ENCODE data around the gene SULF2.

SULF2 gene

DNA sequence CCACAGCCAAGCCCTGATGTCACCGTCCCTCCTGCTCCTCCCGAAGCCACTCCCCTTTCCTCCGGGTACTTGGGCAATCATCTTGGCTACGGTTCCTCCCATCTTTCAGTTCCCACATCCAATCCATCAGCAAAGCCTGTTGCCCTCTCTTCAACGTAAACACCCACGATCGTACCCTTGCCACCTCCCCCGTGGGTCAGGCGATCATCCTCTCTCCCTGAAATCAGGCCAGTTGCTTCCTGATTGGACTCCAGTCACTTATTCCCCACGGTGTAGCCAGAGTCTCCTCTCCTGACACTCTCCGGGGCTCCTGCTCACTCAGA lies 44.5 kb downstream of the SULF2 start:
- DNase-seq (ENCODE audit: low read depth in 1 of 2, low spot score in 1 of 2): no peak

GRCh38 chr20:47740121-47740861 lies 45.0 kb downstream of the SULF2 start:
- DNase-seq (ENCODE audit: low read depth in 1 of 2, low spot score in 1 of 2): no peak

DNA sequence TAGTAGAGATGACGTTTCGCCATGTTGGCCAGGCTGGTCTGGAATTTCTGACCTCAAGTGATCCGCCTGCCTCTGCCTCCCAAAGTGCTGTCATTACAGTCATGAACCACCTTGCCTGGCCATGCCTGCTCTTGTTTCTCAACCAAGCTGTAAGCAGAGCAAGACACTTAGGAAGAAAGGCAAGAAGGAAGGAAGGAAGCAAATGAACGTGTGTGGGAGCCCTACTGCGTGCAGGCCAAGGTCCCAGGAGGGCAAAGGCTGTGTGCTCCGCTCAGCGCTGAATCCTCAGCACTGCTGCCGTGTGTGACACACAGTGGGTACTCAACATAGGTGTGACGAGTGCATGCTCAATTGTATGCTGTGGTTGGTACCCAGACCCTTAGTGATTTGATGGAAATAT lies 47.4 kb downstream of the SULF2 start:
- DNase-seq (ENCODE audit: low read depth in 1 of 2, low spot score in 1 of 2): no peak

DNA sequence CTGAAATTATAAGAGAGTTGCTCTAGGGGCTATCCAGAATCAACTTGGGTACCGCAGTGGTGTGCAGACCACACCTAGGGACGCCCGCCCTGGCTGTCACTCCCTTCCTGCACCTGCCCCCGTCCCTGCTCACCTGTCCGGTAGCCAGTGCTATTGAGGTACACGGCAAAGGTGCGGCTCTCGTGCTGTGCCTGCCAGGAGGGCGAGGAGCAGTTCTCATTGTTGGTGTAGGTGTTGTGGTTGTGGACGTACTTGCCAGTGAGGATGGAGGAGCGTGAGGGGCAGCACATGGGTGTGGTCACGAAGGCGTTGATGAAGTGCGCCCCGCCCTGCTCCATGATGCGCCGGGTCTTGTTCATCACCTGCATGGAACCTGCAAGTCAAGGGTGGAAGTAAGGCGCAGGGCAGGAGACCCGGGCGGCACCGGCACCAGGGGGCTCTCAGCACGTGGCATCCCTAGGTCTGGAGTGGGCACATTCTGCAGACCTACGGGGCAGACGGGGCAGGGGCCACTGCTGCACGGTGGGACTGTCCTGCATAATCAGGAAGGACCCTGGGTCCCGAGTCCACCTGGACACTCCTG lies 48.6 kb downstream of the SULF2 start:
- no peak for DNase-seq (ENCODE audit: low read depth in 1 of 2, low spot score in 1 of 2)

GRCh38 chr20:47735412-47736400 lies 49.6 kb downstream of the SULF2 start:
- DNase-seq (ENCODE audit: low read depth in 1 of 2, low spot score in 1 of 2): no peak

DNA sequence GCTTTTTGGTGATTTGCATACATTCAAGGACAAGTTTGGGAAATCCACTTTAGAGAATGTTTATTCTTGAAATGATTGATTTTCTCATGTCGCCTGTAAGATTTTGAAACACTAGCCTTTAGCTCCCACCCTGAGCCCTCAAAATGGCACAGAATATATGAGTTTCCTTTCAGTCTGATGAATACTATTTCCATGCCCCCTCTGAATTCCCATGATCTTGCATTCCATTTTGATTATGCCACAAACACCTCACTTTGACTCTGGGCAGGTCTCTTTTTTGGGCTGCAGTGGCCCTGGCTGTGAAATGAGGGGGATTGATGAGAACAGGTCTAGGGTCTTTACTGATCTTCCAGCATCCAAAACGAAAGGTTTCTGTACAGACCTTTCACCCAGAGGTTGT lies 50.4 kb downstream of the SULF2 start:
- DNase-seq (ENCODE audit: low read depth in 1 of 2, low spot score in 1 of 2): no peak

DNA sequence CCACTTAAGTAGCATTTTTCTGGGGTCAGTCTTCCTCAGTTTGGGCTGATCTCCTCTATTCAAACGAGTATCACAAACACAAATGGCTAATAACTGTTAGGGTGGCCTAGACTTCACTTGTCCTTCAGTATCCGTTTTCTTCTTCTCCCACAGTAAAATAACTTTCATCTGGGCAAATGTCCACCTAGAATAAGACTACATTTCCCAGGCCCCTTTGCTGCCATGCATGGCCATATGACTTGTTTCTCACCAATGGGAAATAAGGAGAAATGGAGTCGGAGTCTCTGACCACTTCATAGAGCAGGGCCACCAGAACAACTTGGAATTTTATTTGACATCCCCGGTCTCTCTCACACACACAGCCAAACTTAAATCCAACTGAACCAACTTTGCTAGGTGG lies 51.4 kb downstream of the SULF2 start:
- no peak for DNase-seq (ENCODE audit: low read depth in 1 of 2, low spot score in 1 of 2)

DNA sequence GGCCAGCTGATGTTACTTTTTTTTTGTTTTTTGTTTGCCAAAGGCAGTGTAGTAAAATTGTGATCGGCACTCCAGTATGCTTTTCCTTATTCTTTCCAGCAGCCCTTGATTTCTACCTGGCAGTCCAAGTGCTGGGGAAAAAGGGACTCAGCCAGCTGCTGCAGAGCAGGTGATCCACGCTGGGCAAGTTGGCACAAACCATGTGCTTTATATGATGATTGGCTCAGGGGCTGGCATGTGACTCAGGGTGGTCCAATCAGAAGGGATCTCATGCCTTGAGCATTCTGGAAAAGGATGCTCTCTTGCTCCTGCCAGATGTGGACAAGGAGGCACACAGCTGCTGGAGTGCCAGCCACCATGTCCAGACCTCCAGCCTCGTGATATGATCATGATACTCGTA lies 54.5 kb downstream of the SULF2 start:
- no peak for DNase-seq (ENCODE audit: low read depth in 1 of 2, low spot score in 1 of 2)

DNA sequence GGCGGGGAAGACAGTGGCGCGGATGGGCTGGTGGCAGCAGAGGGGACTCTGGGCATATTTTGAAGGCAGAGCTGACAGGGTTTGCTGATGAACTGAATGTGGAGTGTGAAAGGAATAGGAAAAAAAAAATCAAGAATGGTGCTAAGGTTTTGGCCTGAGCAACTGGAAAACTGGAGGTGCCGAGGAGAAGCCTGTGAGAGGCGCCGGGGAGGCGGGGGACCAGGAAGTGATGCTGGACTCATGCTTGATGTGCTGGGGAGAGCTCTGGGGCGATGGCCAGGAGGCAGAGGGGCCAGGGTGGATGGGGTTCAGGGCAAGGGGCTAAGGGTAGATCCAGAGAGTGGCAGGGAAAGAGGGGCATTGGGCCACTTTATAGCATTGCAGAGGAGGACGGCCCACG lies 55.8 kb downstream of the SULF2 start:
- no peak for DNase-seq (ENCODE audit: low read depth in 1 of 2, low spot score in 1 of 2)

- no peak for DNase-seq (ENCODE audit: low read depth in 1 of 2, low spot score in 1 of 2)
Measured at GRCh38 chr20:47727909-47728361, 57.3 kb downstream of the SULF2 start.

DNA sequence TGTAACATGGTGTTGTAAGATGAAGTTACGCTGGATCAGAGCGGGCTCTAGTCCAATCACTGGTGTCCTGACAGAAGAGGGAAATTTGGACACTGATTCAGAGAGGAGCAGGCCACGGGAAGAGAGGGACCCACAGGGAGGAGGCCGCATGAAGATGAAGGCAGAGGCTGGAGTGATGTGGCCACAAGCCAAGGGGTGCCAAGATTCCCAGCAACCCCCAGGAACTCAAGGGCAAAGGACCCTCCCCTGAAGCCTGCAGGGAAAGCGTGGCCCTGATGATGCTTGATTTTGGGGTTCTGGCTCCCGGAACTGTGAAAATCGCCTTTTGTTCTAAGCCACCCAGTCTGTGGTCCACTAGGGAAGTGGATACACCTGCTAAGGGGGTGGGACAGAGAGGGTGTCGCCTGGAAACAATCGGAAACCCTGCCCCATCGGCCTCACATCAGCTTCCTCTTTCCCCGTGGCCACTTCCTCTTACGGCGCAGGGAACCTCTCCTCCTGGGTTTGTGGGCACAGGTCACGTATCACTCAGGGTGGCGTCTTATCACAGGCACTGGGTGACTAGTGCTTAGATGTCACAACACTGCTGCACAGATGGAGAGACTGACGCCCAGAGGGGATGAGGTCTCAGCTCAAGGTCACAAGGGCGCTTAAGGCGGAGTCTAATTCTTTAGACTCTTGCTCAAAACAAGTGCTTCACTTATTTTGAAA lies 58.0 kb downstream of the SULF2 start:
- peak; percentile 31 to 56 for DNase-seq (ENCODE audit: low read depth in 1 of 2, low spot score in 1 of 2)

DNA sequence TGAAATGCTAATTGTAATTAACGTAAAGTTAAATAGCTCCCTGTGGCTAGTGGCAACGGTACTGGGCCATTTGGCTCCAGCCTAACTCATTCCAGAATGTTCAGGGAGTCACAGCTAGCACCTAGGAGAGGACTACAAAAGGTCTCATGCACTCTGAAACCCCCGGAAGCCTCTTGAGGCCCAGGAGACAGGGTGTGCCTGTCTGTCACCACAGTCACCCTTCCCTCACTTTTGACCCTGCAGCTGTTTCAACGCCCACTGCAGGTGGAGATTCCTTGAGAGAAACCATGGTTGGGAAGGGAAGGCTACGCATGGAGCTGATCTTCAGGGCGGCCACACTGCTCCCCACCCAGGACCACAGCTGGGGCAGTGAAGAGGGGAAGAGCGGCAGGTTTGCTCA lies 58.6 kb downstream of the SULF2 start:
- DNase-seq (ENCODE audit: low read depth in 1 of 2, low spot score in 1 of 2): no peak

DNA sequence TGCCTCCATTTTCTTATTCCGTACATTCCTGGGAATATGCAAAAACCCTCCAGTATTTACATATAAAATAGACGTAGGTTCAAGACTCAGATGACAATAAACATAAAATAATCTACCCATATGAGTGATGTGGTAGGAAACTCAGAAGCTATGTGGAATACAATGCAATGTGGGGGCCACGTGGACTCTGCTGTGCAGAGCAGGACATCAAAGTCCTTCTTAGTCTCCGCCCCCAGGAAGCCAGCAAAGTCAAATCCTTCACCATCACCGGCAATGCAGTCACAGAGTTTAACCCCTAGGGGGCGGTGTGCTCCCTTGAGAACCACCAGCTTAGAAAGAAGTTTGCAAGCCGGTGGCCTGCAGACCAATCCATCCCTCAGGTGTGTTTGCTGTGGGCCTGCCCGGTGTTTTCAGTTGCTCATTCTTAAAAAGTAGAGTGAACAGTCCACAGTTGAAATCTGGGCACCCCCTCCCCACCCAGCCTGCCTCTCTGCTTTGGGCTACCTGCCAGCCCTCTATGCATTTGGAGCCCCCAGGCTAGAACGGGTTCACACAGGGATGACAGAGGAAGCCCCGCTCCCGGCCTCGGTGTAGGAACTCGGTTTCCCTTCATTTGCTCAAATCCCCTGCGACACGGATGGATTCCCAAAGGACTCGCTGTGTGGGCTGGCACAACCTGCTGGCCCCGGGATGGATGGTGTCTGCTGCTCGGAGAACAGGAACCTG lies 59.9 kb downstream of the SULF2 start:
- DNase-seq (ENCODE audit: low read depth in 1 of 2, low spot score in 1 of 2): peak; percentile 57 to 82

DNA sequence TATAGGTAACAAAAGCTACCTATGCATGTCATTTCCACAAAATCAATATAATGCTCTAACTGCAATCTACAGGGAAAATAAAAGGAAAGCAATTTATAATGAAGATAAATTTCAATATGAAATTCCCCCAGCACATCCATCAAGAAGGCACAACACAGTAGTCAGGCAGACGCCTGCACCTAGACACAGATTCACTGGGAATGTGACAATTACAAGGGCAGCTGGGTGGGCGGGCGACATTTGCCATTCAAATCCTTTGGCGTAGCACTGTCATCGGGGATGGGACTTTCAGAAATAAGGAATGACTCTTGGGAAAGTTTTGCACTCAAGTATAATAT lies 60.4 kb downstream of the SULF2 start:
- DNase-seq (ENCODE audit: low read depth in 1 of 2, low spot score in 1 of 2): no peak

DNA sequence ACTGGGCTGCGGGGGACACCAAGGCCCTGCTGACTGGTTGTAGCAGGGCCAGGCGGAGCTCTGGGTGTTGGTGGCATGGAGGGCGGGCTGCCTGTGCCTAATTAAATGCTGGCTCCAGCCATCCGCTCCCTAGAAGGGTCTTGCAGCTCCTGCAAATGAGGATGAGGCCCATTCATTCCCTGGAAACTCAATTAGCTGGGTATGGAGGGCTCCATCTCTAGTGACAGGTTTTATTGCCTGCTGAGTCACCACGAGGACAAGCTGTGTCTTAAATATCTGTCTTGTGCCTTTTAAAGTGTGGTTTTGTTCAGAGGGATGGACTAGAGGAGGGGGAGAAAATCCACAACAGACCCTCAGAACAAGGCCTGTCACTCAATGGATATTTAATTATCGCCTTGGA lies 60.9 kb downstream of the SULF2 start:
- DNase-seq (ENCODE audit: low read depth in 1 of 2, low spot score in 1 of 2): no peak

GRCh38 chr20:47723322-47723721 lies 62.0 kb downstream of the SULF2 start:
- DNase-seq (ENCODE audit: low read depth in 1 of 2, low spot score in 1 of 2): no peak

DNA sequence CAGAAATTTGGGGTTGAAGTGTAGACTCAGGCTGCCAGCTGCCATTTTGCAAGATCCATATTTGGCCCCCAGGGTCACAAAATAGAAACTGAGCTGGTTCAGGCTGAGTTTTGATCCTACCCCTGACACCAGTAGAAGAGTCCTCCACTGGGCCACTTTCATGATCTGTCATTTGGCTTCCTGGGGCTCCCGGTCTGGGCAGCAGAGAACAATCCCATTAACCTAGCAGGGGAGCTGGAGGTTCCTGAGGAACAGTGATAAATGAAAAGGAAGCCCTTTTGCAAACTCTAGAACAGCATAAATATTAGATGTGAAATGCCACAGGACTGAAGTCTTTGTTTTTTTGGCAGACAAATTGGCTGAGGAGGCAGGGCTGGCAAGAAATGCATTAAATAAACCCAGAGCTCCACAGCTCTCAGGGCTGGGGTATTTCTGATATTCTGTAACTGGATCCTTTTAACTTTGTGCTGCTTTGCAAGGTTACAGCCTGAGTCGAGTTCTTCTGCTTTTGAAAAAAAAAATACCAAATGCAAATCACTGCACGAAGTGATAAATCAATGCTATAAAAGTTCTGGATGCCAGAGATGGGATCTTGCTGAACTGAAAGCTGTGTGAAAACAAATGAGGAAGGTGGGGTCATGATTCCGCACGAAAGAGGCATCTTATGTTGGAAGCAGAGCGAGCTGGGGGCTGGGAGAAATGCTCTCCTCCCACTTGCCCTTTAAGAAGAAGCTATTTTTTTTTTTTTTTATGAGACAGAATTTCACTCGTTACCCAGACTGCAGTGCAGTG lies 64.4 kb downstream of the SULF2 start:
- no peak for DNase-seq (ENCODE audit: low read depth in 1 of 2, low spot score in 1 of 2)

GRCh38 chr20:47719625-47720024 lies 65.7 kb downstream of the SULF2 start:
- DNase-seq (ENCODE audit: low read depth in 1 of 2, low spot score in 1 of 2): no peak

- DNase-seq (ENCODE audit: low read depth in 1 of 2, low spot score in 1 of 2): no peak
Measured at GRCh38 chr20:47719211-47719610, 66.1 kb downstream of the SULF2 start.

- no peak for DNase-seq (ENCODE audit: low read depth in 1 of 2, low spot score in 1 of 2)
Measured at GRCh38 chr20:47718398-47718797, 66.9 kb downstream of the SULF2 start.

Measured in activated CD4-positive, alpha-beta T cell treated with anti-CD3 and anti-CD28 coated beads, Interleukin-2, amount 50 U/mL, for 24 hours (primary cell).